A673 (cell line): Measurements from ENCODE around the gene TREM1.

ENCODE experiments used
- CTCF ChIP-seq: fragments of 300-800, 200-600 bp; sonication (generic); conservative IDR thresholded peaks from 2 replicates; pipeline ENCODE4 v1.5.1; 2017; ENCODE audit warnings: low read depth, mild to moderate bottlenecking, antibody characterized with exemption, low read length, moderate library complexity, mixed read lengths
- EZH2 ChIP-seq: fragments of 200-600 bp; sonication (generic); IDR thresholded peaks from 2 replicates; pipeline ENCODE4 v1.6.1; 2017; ENCODE audit warnings: borderline replicate concordance, low read depth, mild to moderate bottlenecking, mixed read lengths, antibody characterized with exemption, low read length; ENCODE audit not compliant: poor library complexity, severe bottlenecking

GRCh38 chr6:41247882-41248705 lies 38.4 kb downstream of the TREM1 start:
- TF ChIP-seq CTCF (no peak), EZH2 (no peak)
